Fibroblast of skin of back (primary cell): ENCODE results near the gene TBXAS1.
"Not testable (repeated sequence)": the region's sequence is repeated elsewhere in the genome, so short reads cannot be mapped to it uniquely, and the experiment has no call there.

ENCODE experiments used
- DNase-seq: peaks from one replicate; pipeline ENCODE4 v3.0.0-alpha.2; 2013

Gene TBXAS1

GRCh38 chr7:139827042-139827441 lies 2.0 kb upstream of the TBXAS1 start:
- no peak for DNase-seq

- DNase-seq, result no peak
Measured at GRCh38 chr7:139828446-139828845, 618 bp upstream of the TBXAS1 start.

GRCh38 chr7:139829775-139830117 lies 682 bp downstream of the TBXAS1 start:
- no peak for DNase-seq

- no peak for DNase-seq
Measured at GRCh38 chr7:139830292-139830691, 1.2 kb downstream of the TBXAS1 start.

GRCh38 chr7:139830782-139831501 lies 1.9 kb downstream of the TBXAS1 start:
- no peak for DNase-seq

GRCh38 chr7:139835848-139836247 lies 6.8 kb downstream of the TBXAS1 start:
- DNase-seq, result not testable (repeated sequence)

- not testable (repeated sequence) for DNase-seq
Measured at GRCh38 chr7:139837291-139837690, 8.2 kb downstream of the TBXAS1 start.

GRCh38 chr7:139838276-139838675 lies 9.2 kb downstream of the TBXAS1 start:
- DNase-seq, result no peak

- DNase-seq, result no peak
Measured at GRCh38 chr7:139838876-139839275, 9.8 kb downstream of the TBXAS1 start.

GRCh38 chr7:139840776-139841175 lies 11.7 kb downstream of the TBXAS1 start:
- no peak for DNase-seq

GRCh38 chr7:139842401-139843210 lies 13.5 kb downstream of the TBXAS1 start:
- no peak for DNase-seq

- not testable (repeated sequence) for DNase-seq
Measured at GRCh38 chr7:139843211-139843537, 14.1 kb downstream of the TBXAS1 start.

- no peak for DNase-seq
Measured at GRCh38 chr7:139844779-139845442, 15.8 kb downstream of the TBXAS1 start.

GRCh38 chr7:139845443-139845805 lies 16.4 kb downstream of the TBXAS1 start:
- no peak for DNase-seq

- DNase-seq, result no peak
Measured at GRCh38 chr7:139846297-139846696, 17.2 kb downstream of the TBXAS1 start.

GRCh38 chr7:139848274-139848673 lies 19.2 kb downstream of the TBXAS1 start:
- DNase-seq, result no peak

- no peak for DNase-seq
Measured at GRCh38 chr7:139850906-139851305, 21.8 kb downstream of the TBXAS1 start.

- DNase-seq, result no peak
Measured at GRCh38 chr7:139851770-139852481, 22.9 kb downstream of the TBXAS1 start.

- DNase-seq, result no peak
Measured at GRCh38 chr7:139852482-139852845, 23.4 kb downstream of the TBXAS1 start.

GRCh38 chr7:139853506-139854123 lies 24.6 kb downstream of the TBXAS1 start:
- no peak for DNase-seq

- DNase-seq, result peak; percentile 9
Measured at GRCh38 chr7:139854124-139854511, 25.1 kb downstream of the TBXAS1 start.

GRCh38 chr7:139854803-139855497 lies 25.9 kb downstream of the TBXAS1 start:
- DNase-seq, result no peak
